WTC11 (cell line): ENCODE results near the gene PRELID2.
"Not testable (repeated sequence)": the region's sequence is repeated elsewhere in the genome, so short reads cannot be mapped to it uniquely, and the experiment has no call there.

ENCODE experiments used
- MAX ChIP-seq: sonication (generic); formaldehyde crosslinking; IDR thresholded peaks from 2 replicates; pipeline ENCODE4 v1.8.0; 2022; ENCODE audit warnings: mild to moderate bottlenecking, missing genetic modification reagents
- TF ChIP-seq, protein P1 (sequence below): fragments of 200-600 bp; IDR thresholded peaks from 2 replicates; pipeline ENCODE4 v1.8.0; 2022; ENCODE audit warnings: antibody characterized with exemption

- TF ChIP-seq, protein P1, sequence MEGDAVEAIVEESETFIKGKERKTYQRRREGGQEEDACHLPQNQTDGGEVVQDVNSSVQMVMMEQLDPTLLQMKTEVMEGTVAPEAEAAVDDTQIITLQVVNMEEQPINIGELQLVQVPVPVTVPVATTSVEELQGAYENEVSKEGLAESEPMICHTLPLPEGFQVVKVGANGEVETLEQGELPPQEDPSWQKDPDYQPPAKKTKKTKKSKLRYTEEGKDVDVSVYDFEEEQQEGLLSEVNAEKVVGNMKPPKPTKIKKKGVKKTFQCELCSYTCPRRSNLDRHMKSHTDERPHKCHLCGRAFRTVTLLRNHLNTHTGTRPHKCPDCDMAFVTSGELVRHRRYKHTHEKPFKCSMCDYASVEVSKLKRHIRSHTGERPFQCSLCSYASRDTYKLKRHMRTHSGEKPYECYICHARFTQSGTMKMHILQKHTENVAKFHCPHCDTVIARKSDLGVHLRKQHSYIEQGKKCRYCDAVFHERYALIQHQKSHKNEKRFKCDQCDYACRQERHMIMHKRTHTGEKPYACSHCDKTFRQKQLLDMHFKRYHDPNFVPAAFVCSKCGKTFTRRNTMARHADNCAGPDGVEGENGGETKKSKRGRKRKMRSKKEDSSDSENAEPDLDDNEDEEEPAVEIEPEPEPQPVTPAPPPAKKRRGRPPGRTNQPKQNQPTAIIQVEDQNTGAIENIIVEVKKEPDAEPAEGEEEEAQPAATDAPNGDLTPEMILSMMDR = not testable (repeated sequence)
- TF ChIP-seq MAX (CRISPR knock-in tag) = not testable (repeated sequence)
These were observed 105.2 kb downstream of the PRELID2 start for GRCh38 chr5:145729956-145730355.
